ENCODE results near the gene HIVEP1.

DNA sequence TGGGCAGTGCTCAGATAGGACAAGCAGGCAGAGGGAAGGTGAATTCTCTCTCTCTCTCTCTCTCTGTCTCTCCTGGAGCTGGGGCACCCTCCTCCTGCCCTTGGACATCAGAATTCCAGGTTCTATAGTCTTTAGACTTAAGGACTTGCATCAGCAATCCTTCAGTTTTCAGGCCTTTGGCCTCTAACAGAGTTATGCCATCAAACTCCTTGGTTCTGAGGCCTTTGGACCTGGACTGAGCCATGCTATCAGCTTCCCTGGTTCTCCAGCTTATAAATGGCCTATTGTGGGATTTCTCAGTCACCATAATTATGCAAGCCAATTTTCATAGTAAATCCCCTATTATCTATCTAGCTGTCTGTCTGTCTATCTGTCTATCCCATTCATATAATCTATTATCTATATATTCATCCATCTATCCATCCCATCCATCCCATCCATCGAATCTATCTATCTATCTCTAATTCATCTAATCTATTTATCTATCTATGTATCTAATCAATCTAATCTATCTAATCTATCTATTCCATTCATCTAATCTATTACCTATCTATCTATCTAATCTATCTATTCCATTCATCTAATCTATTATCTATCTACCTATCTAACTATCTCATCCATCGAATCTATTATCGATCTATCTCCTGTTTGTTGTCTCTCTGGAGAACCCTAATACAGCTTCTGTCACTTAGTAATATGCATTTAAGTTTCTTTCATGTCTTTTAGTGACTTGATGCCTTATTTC lies 48.2 kb upstream of the HIVEP1 start:
- TF ChIP-seq, protein P1, sequence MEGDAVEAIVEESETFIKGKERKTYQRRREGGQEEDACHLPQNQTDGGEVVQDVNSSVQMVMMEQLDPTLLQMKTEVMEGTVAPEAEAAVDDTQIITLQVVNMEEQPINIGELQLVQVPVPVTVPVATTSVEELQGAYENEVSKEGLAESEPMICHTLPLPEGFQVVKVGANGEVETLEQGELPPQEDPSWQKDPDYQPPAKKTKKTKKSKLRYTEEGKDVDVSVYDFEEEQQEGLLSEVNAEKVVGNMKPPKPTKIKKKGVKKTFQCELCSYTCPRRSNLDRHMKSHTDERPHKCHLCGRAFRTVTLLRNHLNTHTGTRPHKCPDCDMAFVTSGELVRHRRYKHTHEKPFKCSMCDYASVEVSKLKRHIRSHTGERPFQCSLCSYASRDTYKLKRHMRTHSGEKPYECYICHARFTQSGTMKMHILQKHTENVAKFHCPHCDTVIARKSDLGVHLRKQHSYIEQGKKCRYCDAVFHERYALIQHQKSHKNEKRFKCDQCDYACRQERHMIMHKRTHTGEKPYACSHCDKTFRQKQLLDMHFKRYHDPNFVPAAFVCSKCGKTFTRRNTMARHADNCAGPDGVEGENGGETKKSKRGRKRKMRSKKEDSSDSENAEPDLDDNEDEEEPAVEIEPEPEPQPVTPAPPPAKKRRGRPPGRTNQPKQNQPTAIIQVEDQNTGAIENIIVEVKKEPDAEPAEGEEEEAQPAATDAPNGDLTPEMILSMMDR (IDR thresholded peaks at IDR 0.05; ENCODE audit: low read depth, low read length): no peak
- no peak for TF ChIP-seq EZH2phosphoT487 (IDR thresholded peaks at IDR 0.05; ENCODE audit: low read depth)
